ENCODE measurements around the gene WDTC1. TPM values are rescaled to one million over a fixed set of nuclear protein-coding genes. Genes with fewer than 3 reads are reported as not detected.

The WDTC1 gene
- total and polyA plus RNA-seq, 4 donors: 12.8 to 38.5 (median 26.7) TPM

DNA sequence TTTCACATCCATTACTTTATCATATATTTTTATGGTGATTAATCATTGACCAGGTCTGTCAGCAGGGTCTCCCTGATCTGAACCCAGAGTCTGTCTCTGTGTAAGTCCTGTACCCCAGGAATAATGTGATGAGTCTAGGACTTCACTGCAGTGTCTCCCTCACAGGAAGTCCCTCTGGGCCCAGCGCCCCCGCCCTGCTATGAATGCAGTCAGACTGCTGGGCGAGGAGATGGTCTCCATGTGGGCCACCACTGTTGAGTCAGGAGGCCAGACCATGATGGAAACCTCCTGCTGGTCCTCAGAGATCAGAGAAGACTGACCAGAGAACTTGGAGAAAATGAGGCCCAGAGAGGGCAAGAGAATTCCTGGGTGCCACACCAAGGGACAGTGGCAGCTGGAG, 97.0 kb downstream of the WDTC1 start:
- H3K27ac ChIP-seq (ENCODE audit: low read depth in 1 of 2, low read length in 2 of 2): no peak overlapping the region
- peaks cover 0 to 15% of the 10 kb centered on the region in 2 donors for H3K36me3 ChIP-seq (ENCODE audit: control insufficient read depth in 1 of 2, insufficient read depth in 2 of 2, low read length in 1 of 2)
- no peaks in the 10 kb centered on the region for H3K9me3 ChIP-seq (ENCODE audit: control insufficient read depth, low read length)
- 90 to 92% methylated on average over 3 of the region's 3 CpGs for WGBS, 2 donors
- ATAC-seq (ENCODE audit: low FRiP score) (no peak), DNase-seq (peak in 1 of 2 donors; percentile 48)
- intact Hi-C loops (cut with DNase I): no loop called here
- H3K27me3 ChIP-seq (ENCODE audit: control insufficient read depth in 1 of 2, insufficient read depth in 2 of 2, low read length in 1 of 2): no peaks in the 10 kb centered on the region
- H3K4me3 ChIP-seq (ENCODE audit: low read length in 2 of 2): no peak overlapping the region
- H3K4me1 ChIP-seq (ENCODE audit: control insufficient read depth in 1 of 2, insufficient read depth in 2 of 2, low read length in 2 of 2): no peaks in the 10 kb centered on the region

DNA sequence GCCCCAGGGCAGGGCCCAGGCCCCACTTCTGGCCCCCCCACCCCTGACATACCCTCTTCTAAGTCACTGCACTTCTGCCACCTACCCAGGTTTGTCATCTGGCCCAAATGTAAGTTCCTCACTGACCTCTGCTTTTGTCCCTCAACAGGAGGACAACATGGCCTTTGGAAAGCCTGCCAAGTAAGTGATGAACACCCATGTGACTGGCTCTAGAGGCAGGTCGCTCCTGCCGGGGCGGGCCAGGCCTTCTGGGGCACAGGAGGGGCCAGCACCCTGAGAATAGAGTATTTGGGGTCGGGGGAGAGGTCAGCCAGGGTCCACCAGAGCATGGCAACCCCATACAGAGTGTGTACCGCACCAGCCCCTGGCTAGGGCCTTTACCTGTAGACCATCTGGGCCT, 97.5 kb downstream of the WDTC1 start:
- WGBS, 2 donors: 88 to 89% methylated on average over 5 of the region's 5 CpGs
- H3K4me3 ChIP-seq (ENCODE audit: low read length in 2 of 2): no peak overlapping the region
- H3K27me3 ChIP-seq (ENCODE audit: control insufficient read depth in 1 of 2, insufficient read depth in 2 of 2, low read length in 1 of 2): no peaks in the 10 kb centered on the region
- ATAC-seq (ENCODE audit: low FRiP score) (no peak), DNase-seq (peak in 1 of 2 donors; percentile 33)
- intact Hi-C loops (cut with DNase I): no loop called here
- no peaks in the 10 kb centered on the region for H3K4me1 ChIP-seq (ENCODE audit: control insufficient read depth in 1 of 2, insufficient read depth in 2 of 2, low read length in 2 of 2)
- H3K36me3 ChIP-seq (ENCODE audit: control insufficient read depth in 1 of 2, insufficient read depth in 2 of 2, low read length in 1 of 2): peaks cover 0 to 15% of the 10 kb centered on the region in 2 donors
- H3K9me3 ChIP-seq (ENCODE audit: control insufficient read depth, low read length): no peaks in the 10 kb centered on the region
- no peak overlapping the region for H3K27ac ChIP-seq (ENCODE audit: low read depth in 1 of 2, low read length in 2 of 2)

DNA sequence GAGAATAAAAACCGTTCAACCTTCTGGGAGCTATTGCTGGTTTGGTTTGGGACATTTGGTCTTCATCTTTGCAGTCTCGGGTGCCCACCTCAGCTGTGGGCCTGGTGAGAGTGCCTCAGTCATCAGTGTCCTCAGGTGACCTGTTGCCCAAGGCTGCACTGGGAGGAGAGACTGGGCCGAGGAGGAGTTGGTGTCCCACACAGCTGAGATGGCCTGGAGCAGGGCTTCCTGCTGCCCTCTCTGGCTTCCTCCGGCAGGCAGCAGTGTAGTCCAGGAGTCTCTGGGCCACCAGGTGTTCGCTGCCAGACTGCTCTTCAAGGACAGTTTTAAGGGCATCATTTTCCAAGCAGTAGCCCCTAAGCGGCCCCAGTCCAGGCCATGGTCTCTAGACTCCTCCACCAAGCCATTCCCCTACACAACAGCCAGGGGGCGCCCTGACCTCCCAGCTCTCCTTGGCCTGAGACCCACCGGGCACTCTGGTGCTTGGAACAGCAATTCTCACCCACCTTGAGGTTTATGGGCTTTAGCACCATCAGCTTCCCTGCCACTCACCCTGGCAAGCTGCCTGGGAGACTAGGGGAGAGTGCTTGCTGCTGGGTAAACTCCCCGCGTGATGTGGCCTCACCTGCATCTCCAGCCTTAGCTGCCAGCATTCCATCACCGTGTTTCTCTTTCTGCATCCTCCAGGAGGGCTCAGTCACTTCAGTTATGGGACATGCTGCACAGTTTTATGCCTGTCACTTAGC, 98.3 kb downstream of the WDTC1 start:
- H3K4me1 ChIP-seq (ENCODE audit: control insufficient read depth in 1 of 2, insufficient read depth in 2 of 2, low read length in 2 of 2): no peaks in the 10 kb centered on the region
- ATAC-seq (ENCODE audit: low FRiP score) (peak; percentile 77), DNase-seq (peak in 1 of 2 donors; percentile 83)
- no peak overlapping the region for H3K27ac ChIP-seq (ENCODE audit: low read depth in 1 of 2, low read length in 2 of 2)
- H3K9me3 ChIP-seq (ENCODE audit: control insufficient read depth, low read length): no peaks in the 10 kb centered on the region
- intact Hi-C loops (cut with DNase I): no loop called here
- no peaks in the 10 kb centered on the region for H3K27me3 ChIP-seq (ENCODE audit: control insufficient read depth in 1 of 2, insufficient read depth in 2 of 2, low read length in 1 of 2)
- H3K4me3 ChIP-seq (ENCODE audit: low read length in 2 of 2): no peak overlapping the region
- H3K36me3 ChIP-seq (ENCODE audit: control insufficient read depth in 1 of 2, insufficient read depth in 2 of 2, low read length in 1 of 2): peaks cover 0 to 15% of the 10 kb centered on the region in 2 donors
- 62% methylated on average over 11 of the region's 11 CpGs for WGBS, 2 donors

DNA sequence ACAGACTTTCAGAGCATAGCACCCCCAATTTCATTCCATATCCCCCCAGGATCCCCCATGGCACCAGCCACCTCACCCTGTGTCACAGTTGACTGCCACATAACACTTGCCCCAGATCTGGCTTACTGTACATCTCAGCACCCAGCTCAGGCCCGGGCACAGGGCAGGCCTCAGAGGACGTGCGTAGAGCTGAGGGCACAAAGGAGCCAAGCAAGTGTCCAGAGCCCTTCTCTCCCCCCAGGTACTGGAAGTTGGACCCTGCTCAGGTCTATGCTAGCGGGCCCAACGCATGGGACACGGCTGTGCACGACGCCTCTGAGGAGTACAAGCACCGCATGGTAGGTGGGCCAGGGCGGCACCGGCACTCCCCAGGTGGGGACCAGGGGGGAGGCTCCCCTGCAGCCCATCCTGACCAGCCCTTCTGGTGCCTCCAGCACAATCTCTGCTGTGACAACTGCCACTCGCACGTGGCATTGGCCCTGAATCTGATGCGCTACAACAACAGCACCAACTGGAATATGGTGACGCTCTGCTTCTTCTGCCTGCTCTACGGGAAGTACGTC, 99.4 kb downstream of the WDTC1 start:
- Histone ChIP-seq H3K9me3 (ENCODE audit: control insufficient read depth, low read length) (no peaks in the 10 kb centered on the region), H3K27ac (ENCODE audit: low read depth in 1 of 2, low read length in 2 of 2) (no peak overlapping the region), H3K27me3 (ENCODE audit: control insufficient read depth in 1 of 2, insufficient read depth in 2 of 2, low read length in 1 of 2) (no peaks in the 10 kb centered on the region), H3K4me1 (ENCODE audit: control insufficient read depth in 1 of 2, insufficient read depth in 2 of 2, low read length in 2 of 2) (no peaks in the 10 kb centered on the region), H3K36me3 (ENCODE audit: control insufficient read depth in 1 of 2, insufficient read depth in 2 of 2, low read length in 1 of 2) (peaks cover 0 to 15% of the 10 kb centered on the region in 2 donors), H3K4me3 (ENCODE audit: low read length in 2 of 2) (no peak overlapping the region)
- intact Hi-C loops (cut with DNase I): no loop called here
- ATAC-seq (ENCODE audit: low FRiP score) (no peak), DNase-seq (no peak)
- 90 to 91% methylated on average over 17 of the region's 17 CpGs for WGBS, 2 donors

DNA sequence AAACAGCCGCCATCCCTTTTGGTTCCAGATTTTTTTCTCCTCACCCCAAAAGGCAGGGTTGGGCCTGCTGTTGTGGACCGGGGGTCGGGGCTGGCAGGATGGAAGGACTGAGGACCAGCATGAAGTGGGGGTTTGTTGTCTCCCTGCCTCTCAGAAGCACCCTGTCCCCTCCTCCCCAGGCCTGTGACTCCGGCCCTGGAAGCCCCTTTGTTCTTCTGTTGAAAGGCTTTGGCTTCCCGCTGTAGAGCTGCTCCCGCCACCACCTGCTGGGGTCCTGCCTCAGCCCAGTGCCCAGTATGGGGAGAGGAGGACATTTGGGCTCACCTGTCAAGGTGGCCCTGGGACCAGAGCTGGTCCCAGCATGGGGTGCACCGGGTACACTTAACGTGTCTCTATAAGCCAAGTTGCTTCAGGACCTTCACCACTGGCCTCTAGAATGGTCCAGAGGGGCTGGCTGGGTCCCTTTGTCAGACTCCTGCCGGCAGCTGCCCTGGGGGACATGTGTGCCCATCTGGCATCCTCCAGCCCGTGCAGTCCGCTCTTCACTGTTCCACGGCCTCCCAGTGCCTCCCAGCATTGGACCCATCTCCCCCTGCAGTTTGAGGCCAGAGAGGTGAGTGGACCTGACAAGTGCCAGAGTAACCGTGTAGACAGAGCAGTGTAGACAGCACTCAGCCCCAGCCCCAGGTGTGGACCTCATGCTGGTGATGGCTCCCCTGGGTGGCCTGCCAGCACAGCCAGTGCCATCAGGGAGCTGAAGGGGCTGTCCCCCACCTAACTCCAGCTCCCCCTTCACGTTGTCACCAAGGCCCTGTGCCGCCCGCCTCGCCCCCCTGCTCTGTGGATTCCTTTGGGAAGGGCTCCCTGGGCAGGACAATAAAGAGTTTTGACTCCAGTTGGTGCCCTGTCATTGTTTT, 101.3 kb downstream of the WDTC1 start:
- H3K9me3 ChIP-seq (ENCODE audit: control insufficient read depth, low read length): no peaks in the 10 kb centered on the region
- ATAC-seq (ENCODE audit: low FRiP score) (no peak), DNase-seq (no peak)
- no peak overlapping the region for H3K4me3 ChIP-seq (ENCODE audit: low read length in 2 of 2)
- H3K4me1 ChIP-seq (ENCODE audit: control insufficient read depth in 1 of 2, insufficient read depth in 2 of 2, low read length in 2 of 2): no peaks in the 10 kb centered on the region
- H3K27ac ChIP-seq (ENCODE audit: low read depth in 1 of 2, low read length in 2 of 2): no peak overlapping the region
- peaks cover 0 to 15% of the 10 kb centered on the region in 2 donors for H3K36me3 ChIP-seq (ENCODE audit: control insufficient read depth in 1 of 2, insufficient read depth in 2 of 2, low read length in 1 of 2)
- 87 to 90% methylated on average over 17 of the region's 17 CpGs for WGBS, 2 donors
- intact Hi-C loops (cut with DNase I): no loop called here
- no peaks in the 10 kb centered on the region for H3K27me3 ChIP-seq (ENCODE audit: control insufficient read depth in 1 of 2, insufficient read depth in 2 of 2, low read length in 1 of 2)

DNA sequence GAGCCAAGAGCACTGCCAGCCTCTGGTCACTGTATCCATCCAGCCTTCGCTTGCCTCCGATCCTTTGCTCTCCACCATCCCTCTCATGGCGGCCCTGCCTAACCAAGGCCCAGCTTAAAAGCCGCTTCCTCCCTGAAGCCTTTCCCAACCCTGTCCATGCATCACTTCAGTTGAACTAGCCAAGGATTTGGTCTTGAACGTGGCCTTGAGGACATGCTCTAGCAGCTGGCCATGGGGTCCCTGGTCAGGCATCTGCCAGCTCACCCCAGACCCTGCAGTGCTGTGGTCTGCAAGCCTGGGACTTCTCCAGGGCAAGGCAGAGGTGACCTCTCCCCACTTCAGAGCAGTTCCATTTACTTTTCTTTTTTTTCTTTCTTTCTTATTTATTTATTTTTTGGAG, 102.3 kb downstream of the WDTC1 start:
- no peak for DNase-seq
- Histone ChIP-seq H3K4me1 (ENCODE audit: control insufficient read depth in 1 of 2, insufficient read depth in 2 of 2, low read length in 2 of 2) (no peaks in the 10 kb centered on the region), H3K27ac (ENCODE audit: low read depth in 1 of 2, low read length in 2 of 2) (no peak overlapping the region), H3K36me3 (ENCODE audit: control insufficient read depth in 1 of 2, insufficient read depth in 2 of 2, low read length in 1 of 2) (peaks cover 0 to 15% of the 10 kb centered on the region in 2 donors), H3K4me3 (ENCODE audit: low read length in 2 of 2) (no peak overlapping the region), H3K27me3 (ENCODE audit: control insufficient read depth in 1 of 2, insufficient read depth in 2 of 2, low read length in 1 of 2) (no peaks in the 10 kb centered on the region), H3K9me3 (ENCODE audit: control insufficient read depth, low read length) (no peaks in the 10 kb centered on the region)
- intact Hi-C loops (cut with DNase I): no loop called here
- 93 to 95% methylated on average over 5 of the region's 5 CpGs for WGBS, 2 donors
- ATAC-seq (ENCODE audit: low FRiP score): no peak

DNA sequence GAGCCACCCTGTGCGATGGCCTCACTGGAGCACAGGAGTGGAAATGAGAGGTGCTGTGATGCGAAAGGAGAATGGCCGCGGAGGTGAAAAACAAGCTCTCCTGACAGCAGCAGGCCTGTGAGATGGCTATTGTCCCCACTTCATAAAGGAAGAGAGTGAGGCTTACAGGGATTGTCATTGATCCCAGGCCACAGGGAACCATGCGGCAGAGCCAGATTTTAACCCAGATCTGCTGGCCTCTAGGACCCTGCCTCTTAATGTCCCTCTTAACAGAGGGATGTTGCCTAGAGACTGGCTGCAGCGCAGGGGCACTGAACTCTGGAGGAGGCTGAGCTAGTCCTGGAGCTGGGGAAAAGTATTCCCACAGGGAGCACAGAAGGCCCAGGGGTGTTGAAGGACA, 104.3 kb downstream of the WDTC1 start:
- H3K27ac ChIP-seq (ENCODE audit: low read depth in 1 of 2, low read length in 2 of 2): no peak overlapping the region
- intact Hi-C loops (cut with DNase I): no loop called here
- no peak overlapping the region for H3K4me3 ChIP-seq (ENCODE audit: low read length in 2 of 2)
- no peaks in the 10 kb centered on the region for H3K27me3 ChIP-seq (ENCODE audit: control insufficient read depth in 1 of 2, insufficient read depth in 2 of 2, low read length in 1 of 2)
- no peak for ATAC-seq (ENCODE audit: low FRiP score)
- H3K9me3 ChIP-seq (ENCODE audit: control insufficient read depth, low read length): no peaks in the 10 kb centered on the region
- WGBS, 2 donors: 88 to 90% methylated on average over 6 of the region's 6 CpGs
- H3K36me3 ChIP-seq (ENCODE audit: control insufficient read depth in 1 of 2, insufficient read depth in 2 of 2, low read length in 1 of 2): peaks cover 0 to 12% of the 10 kb centered on the region in 2 donors
- no peak for DNase-seq
- H3K4me1 ChIP-seq (ENCODE audit: control insufficient read depth in 1 of 2, insufficient read depth in 2 of 2, low read length in 2 of 2): no peaks in the 10 kb centered on the region

DNA sequence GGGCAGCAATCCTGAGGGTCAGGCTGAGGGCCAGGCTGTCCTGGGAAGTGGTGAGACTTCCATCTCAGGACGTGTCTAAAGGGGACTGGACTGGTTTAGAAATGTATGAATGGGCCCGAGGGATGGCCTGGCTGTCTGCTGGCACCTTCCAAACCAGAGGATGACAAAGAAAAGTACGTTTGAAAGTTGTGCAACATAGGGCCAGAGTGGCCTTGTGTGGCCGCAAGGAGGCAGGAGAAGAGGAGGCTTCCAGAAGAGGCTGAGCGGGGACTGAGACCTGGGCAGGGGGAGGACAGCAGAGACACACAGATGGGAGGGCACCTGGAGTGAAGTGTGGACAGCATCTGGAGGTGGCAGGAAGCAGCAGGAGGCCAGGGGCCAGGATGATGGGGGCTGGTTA, 104.8 kb downstream of the WDTC1 start:
- 60 to 63% methylated on average over 5 of the region's 5 CpGs for whole genome bisulfite sequencing, 2 donors
- H3K9me3 ChIP-seq (ENCODE audit: control insufficient read depth, low read length): no peaks in the 10 kb centered on the region
- no peak overlapping the region for H3K4me3 ChIP-seq (ENCODE audit: low read length in 2 of 2)
- DNase-seq (no peak), ATAC-seq (ENCODE audit: low FRiP score) (no peak)
- H3K27ac ChIP-seq (ENCODE audit: low read depth in 1 of 2, low read length in 2 of 2): no peak overlapping the region
- H3K27me3 ChIP-seq (ENCODE audit: control insufficient read depth in 1 of 2, insufficient read depth in 2 of 2, low read length in 1 of 2): no peaks in the 10 kb centered on the region
- peaks cover 0 to 8% of the 10 kb centered on the region in 2 donors for H3K36me3 ChIP-seq (ENCODE audit: control insufficient read depth in 1 of 2, insufficient read depth in 2 of 2, low read length in 1 of 2)
- intact Hi-C loops (cut with DNase I): no loop called here
- no peaks in the 10 kb centered on the region for H3K4me1 ChIP-seq (ENCODE audit: control insufficient read depth in 1 of 2, insufficient read depth in 2 of 2, low read length in 2 of 2)

Data from aorta (tissue), 5 donors.